Globus pallidus (tissue), 1 donor: ENCODE data around the gene NELFA.

Experiments
- DNase-seq: peaks from one replicate; pipeline ENCODE4 v3.0.0-alpha.2; 2015; ENCODE audit warnings: low spot score

Gene NELFA

GRCh38 chr4:1964971-1965370 is 43.8 kb downstream of the NELFA start:
- DNase-seq = no peak

DNA sequence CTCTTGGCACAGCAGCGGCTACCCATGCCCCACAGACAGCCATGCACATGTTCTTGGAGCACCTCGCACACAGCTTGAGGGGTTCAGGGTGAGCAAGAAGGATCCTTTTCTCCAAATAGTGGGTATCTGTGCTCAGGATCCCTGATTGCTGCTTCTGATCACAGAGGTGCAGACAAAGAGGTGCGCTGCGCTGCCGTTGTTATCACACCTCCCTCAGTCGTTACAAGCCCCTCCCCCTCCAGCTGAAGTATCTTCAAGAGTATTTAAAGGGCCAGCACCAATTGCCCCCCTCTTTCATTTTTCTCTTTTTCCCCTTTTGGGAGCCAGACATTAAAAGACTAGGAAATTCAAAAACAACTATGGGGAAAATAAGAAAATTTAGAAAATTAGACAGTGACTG is 44.3 kb downstream of the NELFA start:
- DNase-seq = no peak

GRCh38 chr4:1962980-1963379 is 45.8 kb downstream of the NELFA start:
- DNase-seq = no peak

- DNase-seq = no peak
These were observed 47.2 kb downstream of the NELFA start for GRCh38 chr4:1961563-1961962.

DNA sequence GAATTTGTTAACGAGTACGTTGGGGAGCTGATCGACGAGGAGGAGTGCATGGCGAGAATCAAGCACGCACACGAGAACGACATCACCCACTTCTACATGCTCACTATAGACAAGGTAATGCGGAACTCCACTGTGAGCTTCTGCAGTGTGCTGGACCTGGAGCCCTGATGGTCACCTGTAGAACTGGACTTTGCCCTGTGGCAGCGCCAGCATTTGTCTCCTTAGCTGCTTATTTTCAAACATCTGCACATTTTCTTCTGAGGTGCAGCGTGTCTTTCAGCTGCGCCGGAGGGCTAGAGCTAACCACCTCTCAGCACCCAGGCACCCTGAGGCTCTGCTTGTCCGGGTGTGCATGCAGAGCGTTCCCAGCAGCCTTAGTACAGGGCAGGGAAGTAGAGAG is 47.7 kb downstream of the NELFA start:
- DNase-seq = no peak

DNA sequence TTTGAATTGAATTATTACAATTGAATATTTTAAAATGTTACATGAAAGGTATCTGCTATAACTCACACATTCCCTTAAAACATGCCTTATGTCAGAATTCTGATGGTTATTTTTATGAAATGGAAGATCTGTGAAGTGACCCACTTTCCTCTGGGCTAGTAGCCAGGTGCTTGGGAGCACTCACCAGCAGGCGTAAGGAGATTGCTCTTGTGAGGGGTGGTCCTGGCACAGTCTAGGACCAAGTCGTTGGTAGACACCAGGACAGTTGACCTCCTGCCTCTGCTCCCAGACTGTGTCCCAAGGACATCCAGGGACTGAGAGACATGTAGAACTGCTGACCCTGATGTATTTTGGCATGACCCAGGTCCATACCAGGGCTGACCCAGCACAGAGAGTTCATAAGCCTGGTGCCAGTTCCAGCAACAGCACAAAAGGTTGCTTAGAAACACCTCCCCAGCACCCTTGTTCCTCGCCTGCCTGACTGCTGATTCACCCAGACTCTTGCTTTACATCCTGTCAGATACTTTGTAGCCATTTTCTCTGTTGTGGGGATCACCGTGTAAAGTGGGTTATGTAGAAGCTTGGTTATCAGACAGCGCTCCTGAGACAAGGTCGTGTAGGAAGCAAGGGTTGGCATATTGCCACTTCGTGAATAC is 48.5 kb downstream of the NELFA start:
- no peak for DNase-seq

GRCh38 chr4:1959104-1959384 is 49.7 kb downstream of the NELFA start:
- DNase-seq = no peak

GRCh38 chr4:1958276-1959103 is 50.3 kb downstream of the NELFA start:
- no peak for DNase-seq

DNA sequence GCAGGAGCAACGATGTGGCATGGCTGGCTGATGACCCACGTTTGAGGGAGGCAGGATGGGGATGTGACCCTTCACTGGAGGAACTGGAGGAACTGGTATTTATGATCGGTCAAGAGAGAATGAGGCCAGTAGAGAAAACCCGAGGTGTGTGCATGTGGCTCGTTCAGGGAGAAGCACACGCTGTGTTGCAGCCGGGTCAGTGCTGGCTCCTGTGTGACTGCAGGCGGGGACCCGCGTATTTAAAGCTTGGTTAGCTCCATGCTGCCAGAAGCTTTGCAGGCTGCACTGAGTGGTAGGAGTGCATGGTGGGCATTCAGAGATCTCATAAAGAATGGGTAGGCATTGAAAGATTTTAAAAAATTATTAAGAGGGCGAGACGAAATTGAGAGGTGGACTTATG is 52.1 kb downstream of the NELFA start:
- DNase-seq = no peak

- no peak for DNase-seq
These were observed 55.4 kb downstream of the NELFA start for GRCh38 chr4:1953335-1953734.

DNA sequence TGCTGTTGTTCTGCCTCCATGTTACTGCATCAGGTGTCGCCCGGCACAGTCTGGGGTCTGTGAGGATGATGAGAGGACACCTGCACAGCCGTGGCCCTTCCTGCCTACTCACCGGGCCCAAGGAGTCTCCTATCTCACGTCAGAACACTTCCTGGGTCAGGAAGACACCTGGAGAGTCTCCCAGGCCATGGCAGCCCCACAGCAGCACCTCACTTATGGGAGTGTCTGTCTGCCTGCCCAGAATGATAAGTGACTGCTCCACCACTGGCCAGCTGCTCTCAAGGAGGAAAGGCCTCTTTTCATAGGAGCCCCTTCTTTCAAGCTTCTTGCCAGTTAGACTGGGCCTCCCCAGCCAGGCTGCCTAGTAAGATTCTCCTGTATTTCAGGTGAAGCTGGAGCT is 56.1 kb downstream of the NELFA start:
- no peak for DNase-seq

DNA sequence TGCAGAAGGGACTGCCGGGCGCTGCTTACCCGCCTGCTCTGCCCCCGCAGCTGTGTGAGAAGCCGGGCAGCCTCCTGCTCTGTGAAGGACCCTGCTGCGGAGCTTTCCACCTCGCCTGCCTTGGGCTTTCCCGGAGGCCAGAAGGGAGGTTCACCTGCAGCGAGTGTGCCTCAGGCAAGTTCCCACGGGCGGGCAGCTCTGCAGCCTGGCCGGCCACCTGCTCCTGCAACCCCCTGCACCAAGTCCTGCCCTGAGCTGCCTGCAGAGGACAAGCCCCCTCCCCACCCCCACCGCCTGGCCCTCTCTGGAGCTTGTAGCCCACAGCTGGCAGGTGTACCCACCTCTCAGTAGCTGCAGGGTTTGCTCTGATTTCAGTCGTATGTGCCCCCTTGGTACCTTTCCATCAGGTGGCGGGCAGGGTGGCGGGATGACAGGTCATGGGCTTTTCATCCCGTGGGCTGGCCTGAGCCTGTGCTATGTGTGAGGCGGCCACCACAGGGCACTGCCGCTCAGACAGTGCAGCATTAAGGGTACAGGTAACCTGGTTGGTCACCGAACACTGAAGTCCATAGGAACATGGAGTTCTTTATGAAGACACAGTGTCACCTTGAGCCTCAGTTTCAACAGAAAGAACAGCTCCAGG is 56.6 kb downstream of the NELFA start:
- no peak for DNase-seq

GRCh38 chr4:1950369-1950768 is 58.4 kb downstream of the NELFA start:
- no peak for DNase-seq

- no peak for DNase-seq
These were observed 59.8 kb downstream of the NELFA start for GRCh38 chr4:1948892-1949436.

DNA sequence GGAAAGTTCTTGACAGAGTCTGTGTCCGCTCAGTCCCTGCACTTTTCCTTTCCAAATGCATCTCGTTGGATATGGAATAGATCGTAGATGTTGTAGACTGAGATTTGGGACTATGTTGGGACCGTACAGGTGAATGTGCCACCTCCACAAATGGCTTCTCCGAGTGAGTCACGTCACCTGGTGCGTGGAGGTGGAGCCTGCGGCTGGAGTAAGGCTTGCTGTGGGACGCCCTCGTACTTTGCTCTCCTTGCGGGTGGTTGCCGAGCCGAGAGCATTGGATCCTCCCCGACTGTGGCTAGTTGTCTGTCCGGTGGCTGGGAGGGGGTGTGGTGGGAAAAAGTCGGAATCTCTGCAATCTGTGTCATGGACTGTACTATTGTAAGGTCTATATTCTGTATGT is 60.5 kb downstream of the NELFA start:
- no peak for DNase-seq

DNA sequence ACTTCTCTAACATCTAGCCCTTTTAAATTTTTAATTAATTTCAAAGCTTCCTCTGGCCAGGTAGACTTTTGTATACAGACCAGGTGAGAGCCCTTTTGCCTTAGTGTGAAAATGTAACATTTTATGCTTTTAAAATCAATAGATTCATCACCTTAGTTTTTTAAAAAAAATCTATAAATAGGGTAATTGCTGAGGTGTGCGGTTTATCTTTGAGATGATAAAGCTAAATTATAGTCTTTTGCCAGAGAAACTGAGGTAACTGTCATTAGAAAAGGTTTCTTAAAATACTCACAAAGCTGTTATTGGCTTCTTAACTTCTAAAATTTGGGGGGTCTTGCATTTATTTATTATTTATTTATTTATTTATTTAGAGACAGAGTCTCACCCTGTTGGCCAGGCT is 62.9 kb downstream of the NELFA start:
- DNase-seq = no peak

- DNase-seq = peak; percentile 44
These were observed 63.5 kb downstream of the NELFA start for GRCh38 chr4:1945124-1945895.

DNA sequence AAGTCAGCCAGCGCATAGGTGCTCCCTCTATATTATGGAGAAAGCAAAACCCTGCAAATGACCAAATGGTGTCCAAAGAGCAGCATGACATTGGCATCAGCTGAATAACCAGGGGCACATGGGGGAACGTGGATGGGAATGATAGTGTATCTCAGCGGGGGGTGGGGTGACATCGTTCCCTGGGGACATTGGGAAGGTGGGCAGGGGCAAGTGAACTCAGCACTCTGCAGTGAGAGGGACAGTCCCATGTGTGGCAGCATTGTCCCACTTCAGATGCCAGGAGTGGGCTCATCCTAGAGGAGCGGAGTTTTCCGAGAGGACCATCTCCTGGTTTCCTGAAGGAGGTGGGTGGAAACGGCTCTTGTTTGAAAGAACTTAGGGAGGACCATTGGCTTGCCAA is 64.8 kb downstream of the NELFA start:
- no peak for DNase-seq

DNA sequence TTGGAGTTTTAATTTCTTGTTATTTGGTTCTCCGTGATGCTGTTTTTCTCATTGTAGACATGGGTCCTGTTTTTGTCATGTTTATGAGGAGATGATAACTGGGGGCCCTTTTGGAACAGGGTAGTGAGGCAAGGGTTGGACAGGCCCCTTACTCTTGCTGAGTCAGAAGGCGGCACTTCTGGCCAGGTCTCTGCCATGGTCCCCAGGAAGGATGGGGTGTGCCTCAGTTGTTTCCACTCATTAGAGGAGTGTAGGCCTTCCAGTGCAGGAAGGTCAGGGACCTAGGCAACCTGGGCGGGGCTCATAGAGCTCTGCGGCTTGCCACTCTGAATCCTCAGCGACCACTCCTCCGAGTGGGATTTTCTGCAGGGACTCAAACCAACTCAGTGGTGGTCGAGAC is 68.2 kb downstream of the NELFA start:
- no peak for DNase-seq

DNA sequence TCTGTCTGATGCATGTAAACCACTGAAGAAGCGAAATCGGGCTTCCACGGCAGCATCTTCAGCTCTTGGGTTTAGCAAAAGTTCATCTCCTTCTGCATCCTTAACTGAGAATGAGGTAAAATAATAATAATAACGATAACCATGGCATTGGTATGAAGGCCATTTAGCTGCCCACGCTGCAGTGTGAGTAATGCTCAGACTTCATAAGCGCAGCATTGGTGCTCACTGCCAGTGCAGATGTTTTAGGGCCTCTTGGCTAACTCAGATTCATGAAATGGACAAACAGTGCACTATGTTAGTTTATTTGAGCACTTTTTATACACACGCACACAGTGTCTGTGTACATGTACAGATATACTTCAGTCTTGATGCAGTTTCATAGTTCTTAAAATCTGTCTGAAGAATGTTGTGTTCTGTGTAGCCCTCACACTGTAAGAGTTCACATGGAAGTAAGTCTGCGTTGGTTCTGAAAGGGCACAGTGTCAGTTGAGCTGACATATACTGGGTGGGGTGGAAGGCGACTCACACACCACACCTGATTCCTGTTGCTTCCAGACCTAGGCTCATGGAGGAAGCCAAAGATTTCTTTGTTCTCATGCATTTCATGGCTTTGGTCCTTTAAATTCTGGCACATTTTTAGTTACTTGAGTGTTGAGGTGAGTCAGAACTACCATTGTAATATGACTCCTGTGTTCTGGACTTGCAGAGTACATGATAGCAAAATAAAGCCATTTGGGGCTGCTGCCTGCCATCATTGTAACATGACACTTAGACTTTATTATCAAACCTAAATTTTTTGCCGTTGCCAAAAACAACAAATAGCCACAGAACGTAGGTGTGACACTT is 68.9 kb downstream of the NELFA start:
- no peak for DNase-seq

GRCh38 chr4:1938027-1938426 is 70.7 kb downstream of the NELFA start:
- DNase-seq = no peak

DNA sequence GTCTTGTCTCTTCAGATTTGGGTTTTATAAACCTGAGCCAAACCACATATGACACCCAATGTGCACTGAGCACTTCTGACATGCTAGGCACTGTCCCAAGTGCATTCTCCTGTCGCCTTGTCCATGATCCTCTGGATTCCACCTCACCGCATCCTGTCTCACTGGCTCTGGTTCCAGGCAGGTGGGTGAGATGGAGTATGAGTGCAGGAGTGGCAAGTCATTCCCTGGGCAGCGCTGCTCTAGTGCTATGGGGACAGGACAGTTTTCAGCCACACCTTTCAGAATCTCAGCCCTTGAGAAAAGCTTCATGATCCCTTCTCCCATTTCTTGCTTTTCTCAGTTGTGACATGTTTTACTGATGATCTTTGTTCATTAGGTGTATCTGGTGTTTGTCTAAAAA is 71.2 kb downstream of the NELFA start:
- no peak for DNase-seq
